ENCODE data around the gene PIK3C2G. TPM values are rescaled to one million over a fixed set of nuclear protein-coding genes. Genes with fewer than 3 reads are reported as not detected.
A peak's percentile ranks its signal among the peaks of the same experiment; 100 is the strongest.

Gene PIK3C2G
- total RNA-seq, 1 donor from 2014 or later: 4.6 TPM

DNA sequence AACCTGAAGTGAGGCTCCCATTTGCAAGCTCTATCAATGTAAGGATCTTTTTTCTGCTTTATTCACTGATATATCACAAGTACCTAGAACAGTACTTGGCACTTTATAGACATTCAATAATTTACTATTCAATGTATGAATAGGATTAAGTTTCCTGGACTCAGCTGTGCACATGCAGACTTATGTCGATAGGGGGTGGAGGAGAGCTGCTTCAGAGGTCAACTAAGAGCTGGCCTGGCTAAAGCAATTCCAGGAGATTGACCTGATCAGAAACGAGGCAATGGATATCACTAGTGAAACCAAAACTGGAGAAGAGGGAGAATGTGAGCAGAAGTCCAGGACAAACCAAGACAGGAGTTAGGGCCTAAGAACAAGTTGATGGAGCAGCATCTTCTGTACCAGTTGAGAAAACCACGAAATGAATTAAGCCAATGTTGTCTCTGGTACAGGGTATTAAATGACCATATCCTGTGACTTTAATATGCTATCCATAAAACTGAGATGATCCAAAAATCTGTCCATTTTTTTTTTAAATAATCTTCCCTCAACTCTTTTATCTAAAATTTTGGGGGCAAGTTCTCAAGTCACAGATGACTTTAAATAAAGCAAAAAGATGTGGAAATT is 169.2 kb downstream of the PIK3C2G start:
- Mint-ChIP-seq H3K27ac (peak overlapping the region; percentile 7), H3K4me1 (ENCODE audit: unreplicated experiment) (no peaks in the 10 kb centered on the region), H3K36me3 (no peaks in the 10 kb centered on the region), H3K4me3 (no peak overlapping the region), H3K27me3 (peaks cover 4% of the 10 kb centered on the region), H3K9me3 (no peaks in the 10 kb centered on the region)
- no peak for DNase-seq (ENCODE audit: extremely low spot score, unreplicated experiment)
- TF ChIP-seq, protein P1, sequence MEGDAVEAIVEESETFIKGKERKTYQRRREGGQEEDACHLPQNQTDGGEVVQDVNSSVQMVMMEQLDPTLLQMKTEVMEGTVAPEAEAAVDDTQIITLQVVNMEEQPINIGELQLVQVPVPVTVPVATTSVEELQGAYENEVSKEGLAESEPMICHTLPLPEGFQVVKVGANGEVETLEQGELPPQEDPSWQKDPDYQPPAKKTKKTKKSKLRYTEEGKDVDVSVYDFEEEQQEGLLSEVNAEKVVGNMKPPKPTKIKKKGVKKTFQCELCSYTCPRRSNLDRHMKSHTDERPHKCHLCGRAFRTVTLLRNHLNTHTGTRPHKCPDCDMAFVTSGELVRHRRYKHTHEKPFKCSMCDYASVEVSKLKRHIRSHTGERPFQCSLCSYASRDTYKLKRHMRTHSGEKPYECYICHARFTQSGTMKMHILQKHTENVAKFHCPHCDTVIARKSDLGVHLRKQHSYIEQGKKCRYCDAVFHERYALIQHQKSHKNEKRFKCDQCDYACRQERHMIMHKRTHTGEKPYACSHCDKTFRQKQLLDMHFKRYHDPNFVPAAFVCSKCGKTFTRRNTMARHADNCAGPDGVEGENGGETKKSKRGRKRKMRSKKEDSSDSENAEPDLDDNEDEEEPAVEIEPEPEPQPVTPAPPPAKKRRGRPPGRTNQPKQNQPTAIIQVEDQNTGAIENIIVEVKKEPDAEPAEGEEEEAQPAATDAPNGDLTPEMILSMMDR (conservative IDR thresholded peaks at IDR 0.05): peak; percentile 84

DNA sequence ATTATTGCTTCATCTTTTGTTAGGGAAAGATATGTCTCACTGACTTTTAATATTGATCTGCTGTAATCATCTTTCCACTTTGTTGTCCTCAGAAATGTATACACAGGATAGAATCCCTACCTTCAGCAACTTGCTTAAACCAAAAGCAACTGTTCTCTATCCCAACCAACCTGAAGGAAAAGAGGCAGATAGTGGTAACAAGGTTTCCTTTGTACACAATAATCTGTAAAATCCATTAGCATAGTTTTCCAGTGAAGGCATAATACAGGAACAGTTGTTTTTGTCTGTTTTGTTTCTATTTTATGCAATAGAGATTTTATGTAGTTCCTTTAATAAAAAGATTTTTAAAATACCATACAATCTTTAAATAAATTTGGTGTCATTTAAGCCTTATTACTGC is 170.5 kb downstream of the PIK3C2G start:
- Mint-ChIP-seq H3K4me1 (ENCODE audit: unreplicated experiment) (no peaks in the 10 kb centered on the region), H3K4me3 (no peak overlapping the region), H3K9me3 (no peaks in the 10 kb centered on the region), H3K27me3 (peaks cover 4% of the 10 kb centered on the region), H3K36me3 (no peaks in the 10 kb centered on the region), H3K27ac (no peak overlapping the region)
- no peak for DNase-seq (ENCODE audit: extremely low spot score, unreplicated experiment)
- TF ChIP-seq, protein P1 (conservative IDR thresholded peaks at IDR 0.05): no peak

DNA sequence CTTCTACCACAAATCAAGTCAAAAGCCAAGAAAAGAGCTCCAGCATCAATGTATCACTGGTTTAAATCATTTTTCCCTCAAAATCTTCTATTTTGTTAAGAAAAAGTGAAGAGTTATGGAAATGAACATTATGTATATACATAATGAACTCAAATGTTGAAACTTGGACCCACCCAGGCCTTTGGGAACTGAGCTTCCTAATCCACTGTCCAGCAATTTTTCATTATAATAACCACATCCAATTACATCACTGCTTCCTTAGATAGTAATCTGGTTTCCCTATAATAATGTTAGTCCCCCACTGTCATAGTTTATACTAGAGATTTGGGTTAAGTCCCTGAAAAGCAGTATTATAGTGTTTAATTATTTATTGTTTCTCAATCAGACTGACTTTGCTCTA is 170.9 kb downstream of the PIK3C2G start:
- Mint-ChIP-seq H3K27ac (no peak overlapping the region), H3K36me3 (no peaks in the 10 kb centered on the region), H3K27me3 (peaks cover 4% of the 10 kb centered on the region), H3K4me3 (no peak overlapping the region), H3K9me3 (no peaks in the 10 kb centered on the region), H3K4me1 (ENCODE audit: unreplicated experiment) (no peaks in the 10 kb centered on the region)
- DNase-seq (ENCODE audit: extremely low spot score, unreplicated experiment): no peak
- TF ChIP-seq, protein P1 (conservative IDR thresholded peaks at IDR 0.05): no peak

DNA sequence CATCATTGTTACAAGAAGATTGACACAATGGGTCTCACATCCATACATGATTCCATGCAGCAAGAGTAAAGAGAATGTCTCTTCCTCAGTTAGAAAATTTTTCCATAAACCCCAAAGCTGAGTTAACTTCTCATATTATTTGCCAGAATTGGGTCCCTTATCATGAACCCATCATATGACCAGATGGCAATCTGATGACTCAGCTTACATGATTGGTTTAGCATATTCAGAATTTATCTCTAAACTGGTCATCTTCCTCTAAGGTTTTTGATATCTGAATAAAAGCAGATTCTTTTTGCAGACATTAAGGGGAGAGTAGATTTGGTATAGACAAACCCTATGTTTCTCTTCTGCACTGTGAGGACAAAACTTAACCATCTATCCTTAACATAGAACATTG is 174.9 kb downstream of the PIK3C2G start:
- Mint-ChIP-seq H3K27ac (no peak overlapping the region), H3K9me3 (no peaks in the 10 kb centered on the region), H3K4me3 (no peak overlapping the region), H3K4me1 (ENCODE audit: unreplicated experiment) (no peaks in the 10 kb centered on the region), H3K27me3 (no peaks in the 10 kb centered on the region), H3K36me3 (no peaks in the 10 kb centered on the region)
- DNase-seq (ENCODE audit: extremely low spot score, unreplicated experiment): no peak
- TF ChIP-seq, protein P1 (conservative IDR thresholded peaks at IDR 0.05): no peak

DNA sequence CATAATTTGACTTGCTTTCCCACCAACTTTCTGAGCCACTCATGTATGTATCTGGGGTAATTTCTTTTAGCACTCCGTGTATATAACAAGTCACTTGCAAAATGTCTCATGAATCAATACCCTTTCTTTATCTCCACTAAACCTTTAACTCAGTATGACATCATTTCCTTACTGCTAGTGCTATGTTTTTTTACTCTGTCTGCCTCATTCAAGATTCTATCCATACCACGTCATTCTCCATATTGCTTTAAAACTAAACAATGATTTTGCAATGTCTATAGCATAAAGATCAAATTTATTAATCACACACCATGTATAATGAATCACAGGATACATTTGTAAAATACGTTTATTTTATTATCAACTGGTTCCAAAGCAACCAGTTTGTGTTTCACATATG is 178.2 kb downstream of the PIK3C2G start:
- Mint-ChIP-seq H3K4me3 (no peak overlapping the region), H3K27me3 (no peaks in the 10 kb centered on the region), H3K27ac (no peak overlapping the region), H3K4me1 (ENCODE audit: unreplicated experiment) (no peaks in the 10 kb centered on the region), H3K36me3 (no peaks in the 10 kb centered on the region), H3K9me3 (no peaks in the 10 kb centered on the region)
- TF ChIP-seq, protein P1 (conservative IDR thresholded peaks at IDR 0.05): no peak
- no peak for DNase-seq (ENCODE audit: extremely low spot score, unreplicated experiment)
